Tibial nerve (tissue), 4 donors: ENCODE data around the gene LTBP1.

Experiments
- CTCF ChIP-seq, 5 experiments: fragments of 200-600 bp in 3 of 5; fragments of 450-650 bp in 2 of 5; sonication (generic) in 3 of 5; IDR thresholded peaks; one replicate each; pipeline ENCODE4 v1.5.1; 2016 to 2019; ENCODE audit warnings: antibody characterized with exemption in 5 of 5, mild to moderate bottlenecking in 3 of 5, moderate library complexity in 2 of 5
- EP300 ChIP-seq, 2 donors: sonication (generic); formaldehyde crosslinking; IDR thresholded peaks; one replicate each; pipeline ENCODE4 v1.6.1; 2017; ENCODE audit warnings: antibody characterized with exemption in 2 of 2, mild to moderate bottlenecking in 1 of 2
- POLR2A ChIP-seq, 2 donors: fragments of 450-650 bp; IDR thresholded peaks; one replicate each; pipeline ENCODE4 v1.6.1; 2017; ENCODE audit warnings: antibody characterized with exemption in 2 of 2, mild to moderate bottlenecking in 2 of 2, moderate library complexity in 2 of 2

GRCh38 chr2:33077311-33077710, 130.6 kb downstream of the LTBP1 start:
- TF ChIP-seq CTCF (IDR thresholded peaks at IDR 0.05) (no peak), POLR2A (IDR thresholded peaks at IDR 0.05) (no peak), EP300 (IDR thresholded peaks at IDR 0.05) (no peak)
